HG03571 (cell line): ENCODE measurements around the gene ANKDD1A.

Experiments used
- ATAC-seq: cut with Tn5 transposase; IDR thresholded peaks from one replicate; pipeline ENCODE4 v1.9.1; 2021; ENCODE audit not compliant: unreplicated experiment

ANKDD1A gene

GRCh38 chr15:64921711-64922110 is 10.0 kb downstream of the ANKDD1A start:
- ATAC-seq = no peak

DNA sequence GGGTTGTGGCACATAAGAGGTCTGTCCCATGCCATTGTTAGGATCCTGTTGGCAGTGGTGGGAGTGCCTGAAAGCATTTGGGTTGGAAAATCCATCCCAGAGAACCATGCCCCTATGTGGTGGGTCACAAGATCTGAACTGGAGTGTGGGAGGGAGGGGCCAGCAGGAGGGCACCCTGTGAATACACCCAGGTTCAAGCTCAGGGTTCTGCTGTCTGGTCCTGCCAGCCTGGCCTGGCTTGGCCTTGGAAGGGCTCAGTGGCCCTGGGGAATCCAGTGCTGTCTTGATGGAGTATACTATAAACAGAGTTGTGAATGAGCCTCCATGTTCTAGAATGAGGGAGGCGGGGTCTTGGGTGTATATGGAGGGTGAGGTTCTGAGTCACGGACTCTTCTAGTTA is 11.8 kb downstream of the ANKDD1A start:
- ATAC-seq = no peak

DNA sequence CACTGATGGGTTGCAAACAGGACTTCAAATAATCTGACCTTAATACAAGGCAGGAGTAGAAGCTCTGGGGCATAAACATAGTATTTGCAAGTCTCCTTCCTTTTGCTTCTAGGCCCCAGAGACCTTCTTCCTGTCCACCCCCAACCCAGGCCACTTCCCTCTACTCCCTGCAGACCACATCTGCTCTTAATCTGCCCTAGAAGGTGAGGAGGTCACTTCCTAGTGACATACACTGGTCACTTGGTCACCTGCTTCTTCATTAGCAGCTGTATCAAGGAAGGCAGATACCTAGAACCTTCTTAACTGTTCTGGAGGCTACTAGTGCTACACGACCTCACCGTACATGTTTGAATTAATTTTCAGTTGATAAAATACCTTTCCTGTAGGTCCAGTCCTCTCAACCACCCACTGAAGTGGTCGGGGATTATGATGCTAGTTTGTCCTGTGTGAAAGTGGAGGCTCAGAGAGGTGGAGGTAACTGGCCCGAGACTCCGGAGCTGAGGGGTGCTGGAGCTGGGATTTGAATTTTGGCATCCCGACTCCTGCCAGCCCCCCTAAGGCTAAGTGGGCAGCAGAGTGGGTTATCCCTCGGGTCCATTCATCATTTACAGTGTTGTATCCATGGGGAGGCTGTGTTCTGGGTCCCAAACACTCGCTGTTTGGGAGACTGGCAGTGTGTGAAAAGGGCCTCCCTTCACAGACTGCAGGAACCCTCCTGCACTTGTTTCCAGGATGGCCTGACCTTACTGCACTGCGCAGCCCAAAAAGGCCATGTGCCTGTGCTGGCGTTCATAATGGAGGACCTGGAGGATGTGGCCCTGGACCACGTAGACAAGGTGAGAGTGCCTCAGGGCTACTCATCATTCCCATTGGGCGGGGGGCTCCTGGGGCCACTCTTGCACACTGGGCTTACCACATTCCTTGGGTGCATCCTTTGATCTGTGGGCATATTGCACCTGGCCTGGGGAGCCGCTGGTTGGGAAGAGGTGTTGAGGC is 13.9 kb downstream of the ANKDD1A start:
- ATAC-seq = no peak

GRCh38 chr15:64926661-64927060 is 15.0 kb downstream of the ANKDD1A start:
- ATAC-seq = no peak

- no peak for ATAC-seq
These were observed 17.0 kb downstream of the ANKDD1A start for GRCh38 chr15:64928626-64929220.

- ATAC-seq = peak; percentile 78
These were observed 18.4 kb downstream of the ANKDD1A start for GRCh38 chr15:64930019-64930652.

DNA sequence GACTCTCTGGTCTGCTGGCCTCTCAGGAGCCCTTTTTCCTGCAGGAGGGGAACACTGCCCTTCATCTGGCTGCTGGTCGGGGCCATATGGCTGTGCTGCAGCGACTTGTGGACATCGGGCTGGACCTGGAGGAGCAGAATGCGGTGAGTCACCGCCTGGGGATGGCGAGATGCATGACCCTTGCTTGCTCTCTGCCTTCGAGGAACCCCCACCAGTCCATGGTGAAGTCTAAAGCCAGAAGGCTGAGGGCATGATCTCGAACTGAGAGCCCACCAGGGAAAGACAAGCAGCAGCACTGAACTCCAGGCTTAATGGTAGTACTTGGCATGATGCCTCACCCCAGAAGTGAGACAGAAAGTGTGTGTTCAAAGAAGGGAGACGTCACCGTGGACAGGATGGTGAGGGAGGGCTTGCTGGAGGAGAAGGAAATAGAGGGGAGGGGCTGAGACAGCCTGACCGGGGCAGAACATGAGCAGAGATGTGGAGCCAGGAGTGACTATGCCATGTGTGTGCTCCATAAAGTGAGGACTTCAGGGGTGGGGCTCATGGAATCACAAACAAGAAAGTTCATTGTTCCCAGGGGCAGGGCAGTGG is 19.2 kb downstream of the ANKDD1A start:
- no peak for ATAC-seq

DNA sequence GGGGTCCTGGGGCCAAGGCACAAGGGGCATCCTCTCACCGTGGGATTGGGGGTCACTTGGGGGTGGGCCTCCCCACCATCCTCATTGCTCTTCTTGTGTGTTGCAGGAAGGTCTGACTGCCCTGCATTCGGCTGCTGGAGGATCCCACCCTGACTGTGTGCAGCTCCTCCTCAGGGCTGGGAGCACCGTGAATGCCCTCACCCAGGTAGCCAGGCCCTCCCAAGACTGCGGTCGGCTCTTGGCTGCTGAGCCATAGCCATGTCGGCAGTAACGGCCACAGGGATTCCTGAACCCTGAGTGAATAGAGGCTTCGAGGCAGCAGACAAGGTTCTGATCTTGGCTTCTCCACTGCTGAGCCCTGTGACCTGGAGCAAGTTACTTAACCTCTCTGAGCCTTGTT is 19.7 kb downstream of the ANKDD1A start:
- ATAC-seq = no peak

DNA sequence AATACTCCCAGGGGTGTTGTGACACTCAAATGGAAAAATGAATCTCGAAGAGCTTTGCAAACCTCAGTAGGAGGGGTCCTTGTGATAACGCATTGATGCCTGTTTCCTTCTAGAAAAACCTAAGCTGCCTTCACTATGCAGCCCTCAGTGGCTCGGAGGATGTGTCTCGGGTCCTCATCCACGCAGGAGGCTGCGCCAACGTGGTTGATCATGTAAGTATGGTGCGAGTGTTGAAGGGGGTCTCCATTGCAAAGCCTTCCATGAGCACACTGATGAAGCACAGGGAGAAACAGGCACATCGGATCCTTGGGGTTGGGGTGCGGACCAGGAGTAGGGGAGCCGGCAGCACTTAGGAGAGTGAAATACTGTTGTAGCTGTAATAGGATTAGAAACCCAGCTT is 22.3 kb downstream of the ANKDD1A start:
- no peak for ATAC-seq

GRCh38 chr15:64938192-64938591 is 26.5 kb downstream of the ANKDD1A start:
- no peak for ATAC-seq

DNA sequence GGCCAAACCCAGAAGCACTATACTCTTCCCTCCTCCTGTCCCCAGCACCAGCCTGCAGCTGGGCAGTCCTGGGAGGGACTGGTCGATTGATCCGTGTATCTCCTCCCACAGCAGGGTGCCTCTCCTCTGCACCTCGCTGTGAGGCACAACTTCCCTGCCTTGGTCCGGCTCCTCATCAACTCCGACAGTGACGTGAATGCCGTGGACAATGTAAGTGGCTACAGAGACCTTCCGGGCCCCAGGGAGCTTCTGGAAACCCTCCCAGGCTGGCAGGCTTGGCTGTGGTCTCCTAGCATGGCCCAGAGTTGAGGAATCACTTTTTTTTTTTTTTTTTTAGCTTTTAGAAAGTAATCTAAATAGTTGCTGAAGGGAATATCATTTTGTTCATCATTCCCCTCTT is 30.7 kb downstream of the ANKDD1A start:
- ATAC-seq = no peak

- ATAC-seq = no peak
These were observed 32.0 kb downstream of the ANKDD1A start for GRCh38 chr15:64943512-64944225.

GRCh38 chr15:64944961-64945360 is 33.3 kb downstream of the ANKDD1A start:
- no peak for ATAC-seq

GRCh38 chr15:64947211-64947610 is 35.5 kb downstream of the ANKDD1A start:
- ATAC-seq = no peak

DNA sequence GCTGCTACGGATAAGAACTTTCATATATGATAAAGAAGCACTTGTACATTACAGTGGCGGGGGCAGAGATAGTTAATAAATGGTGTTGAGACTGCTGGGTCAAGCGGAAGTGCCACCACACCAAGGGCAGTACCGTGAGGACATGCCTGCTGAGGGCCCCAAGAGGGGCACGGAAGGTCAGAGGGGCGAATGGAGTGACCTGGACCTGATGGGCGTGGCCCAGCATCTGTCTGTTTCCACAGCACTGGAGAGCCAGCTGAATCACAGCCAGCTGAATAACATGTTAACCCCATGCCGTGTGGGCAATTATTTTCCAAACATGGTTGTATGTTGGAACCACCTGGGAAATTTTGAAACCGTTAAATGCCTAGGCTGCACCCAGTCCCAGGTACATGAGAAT is 37.2 kb downstream of the ANKDD1A start:
- ATAC-seq = no peak

GRCh38 chr15:64949383-64950186 is 37.9 kb downstream of the ANKDD1A start:
- ATAC-seq = no peak

GRCh38 chr15:64950888-64951287 is 39.2 kb downstream of the ANKDD1A start:
- ATAC-seq = no peak

DNA sequence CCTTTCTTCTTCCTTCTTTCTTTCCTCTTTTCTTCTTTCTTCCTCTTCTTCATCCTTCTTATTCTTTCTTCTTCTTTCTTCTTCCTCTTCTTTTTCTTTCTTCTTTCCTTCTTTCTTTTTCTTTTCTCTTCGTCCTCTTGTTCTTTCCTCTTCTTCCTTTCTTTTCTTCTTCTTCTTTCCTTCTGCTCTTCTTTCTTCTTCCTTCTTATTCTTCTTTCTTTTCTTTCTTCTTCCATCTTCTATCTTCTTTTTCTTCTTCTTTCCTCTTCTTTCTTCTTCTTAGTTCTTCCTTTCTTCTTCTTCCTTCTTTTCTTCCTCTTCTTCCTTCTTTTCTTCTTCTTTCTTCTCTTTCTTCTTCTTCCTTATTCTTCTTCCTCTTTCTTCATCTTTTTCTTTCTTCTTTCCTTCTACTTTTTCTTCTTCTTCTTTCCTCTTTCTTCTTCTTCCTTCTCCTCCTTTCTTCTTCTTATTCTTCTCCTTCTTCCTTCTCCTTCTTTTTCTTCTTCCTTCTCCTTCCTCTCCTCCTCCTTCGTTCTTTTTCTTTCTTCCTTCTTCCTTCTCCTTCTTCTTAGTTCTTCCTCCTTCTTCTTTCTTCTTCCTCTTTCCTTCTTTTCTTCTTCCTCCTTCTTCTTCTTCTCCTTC is 40.2 kb downstream of the ANKDD1A start:
- ATAC-seq = no peak

DNA sequence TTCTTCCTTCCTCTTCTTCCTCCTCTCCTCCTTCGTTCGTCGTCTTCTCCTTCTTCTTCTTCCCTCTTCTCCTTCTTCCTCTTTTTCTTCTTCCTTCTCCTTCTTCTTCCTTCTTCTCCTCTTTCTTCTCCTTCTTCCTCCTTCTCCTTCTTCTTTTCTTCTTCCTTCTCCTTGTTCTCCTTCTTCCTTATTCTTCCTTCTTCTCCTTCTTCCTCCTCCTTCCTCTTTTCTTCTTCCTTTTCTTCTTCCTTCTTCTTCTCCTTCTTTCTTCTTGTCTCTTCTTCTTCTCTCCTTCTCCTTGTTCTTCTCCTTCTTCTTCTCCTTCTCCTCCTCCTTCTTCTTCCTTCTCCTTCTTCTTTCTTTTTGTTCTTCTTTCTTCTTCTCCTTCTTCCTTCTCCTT is 42.7 kb downstream of the ANKDD1A start:
- ATAC-seq = no peak

DNA sequence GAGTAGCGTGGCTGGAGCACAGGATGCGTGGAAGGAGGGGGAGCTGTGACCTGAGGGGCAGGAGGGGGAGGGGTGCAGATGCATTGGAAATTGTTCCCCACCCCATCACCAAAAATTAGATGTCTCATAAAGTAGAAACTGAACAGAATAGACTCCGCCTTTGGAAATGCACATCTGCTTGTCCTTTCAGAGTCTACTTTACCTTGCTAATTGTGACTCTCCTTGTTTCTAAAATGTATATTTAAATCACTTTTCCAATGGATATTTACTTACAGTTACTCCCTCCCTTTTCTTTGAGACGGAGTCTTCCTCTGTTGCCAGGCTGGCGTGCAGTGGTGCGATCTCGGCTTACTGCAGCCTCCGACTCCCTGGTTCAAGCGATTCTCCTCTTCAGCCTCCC is 47.4 kb downstream of the ANKDD1A start:
- no peak for ATAC-seq
